A673 (cell line): Measurements from ENCODE around the gene PTPN1.
"Not testable (repeated sequence)": the region's sequence is repeated elsewhere in the genome, so short reads cannot be mapped to it uniquely, and the experiment has no call there.

Experiments used
- EZH2 ChIP-seq: fragments of 200-600 bp; sonication (generic); IDR thresholded peaks from 2 replicates; pipeline ENCODE4 v1.6.1; 2017; ENCODE audit warnings: borderline replicate concordance, low read depth, mild to moderate bottlenecking, mixed read lengths, antibody characterized with exemption, low read length; ENCODE audit not compliant: poor library complexity, severe bottlenecking
- TF ChIP-seq, protein P1 (sequence below): fragments of 300-800, 200-600 bp; sonication (generic); conservative IDR thresholded peaks from 2 replicates; pipeline ENCODE4 v1.5.1; 2017; ENCODE audit warnings: low read depth, mild to moderate bottlenecking, antibody characterized with exemption, low read length, moderate library complexity, mixed read lengths

DNA sequence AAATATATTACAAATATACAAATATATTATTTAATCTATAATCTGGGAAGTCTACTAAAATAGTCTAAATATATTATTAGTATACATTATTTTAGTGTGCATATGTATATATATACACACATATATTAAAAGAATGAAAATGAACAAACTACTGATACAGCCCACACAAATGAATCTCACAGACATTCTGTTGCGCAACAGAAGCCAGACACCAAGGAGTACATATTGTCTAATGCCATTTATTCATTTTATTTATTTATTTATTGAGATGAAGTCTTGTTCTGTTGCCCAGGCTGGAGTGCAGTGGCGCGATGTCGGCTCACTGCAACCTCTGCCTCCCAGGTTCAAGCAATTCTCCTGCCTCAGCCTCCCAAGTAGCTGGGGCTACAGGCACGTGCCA is 35.8 kb upstream of the PTPN1 start:
- TF ChIP-seq, protein P1, sequence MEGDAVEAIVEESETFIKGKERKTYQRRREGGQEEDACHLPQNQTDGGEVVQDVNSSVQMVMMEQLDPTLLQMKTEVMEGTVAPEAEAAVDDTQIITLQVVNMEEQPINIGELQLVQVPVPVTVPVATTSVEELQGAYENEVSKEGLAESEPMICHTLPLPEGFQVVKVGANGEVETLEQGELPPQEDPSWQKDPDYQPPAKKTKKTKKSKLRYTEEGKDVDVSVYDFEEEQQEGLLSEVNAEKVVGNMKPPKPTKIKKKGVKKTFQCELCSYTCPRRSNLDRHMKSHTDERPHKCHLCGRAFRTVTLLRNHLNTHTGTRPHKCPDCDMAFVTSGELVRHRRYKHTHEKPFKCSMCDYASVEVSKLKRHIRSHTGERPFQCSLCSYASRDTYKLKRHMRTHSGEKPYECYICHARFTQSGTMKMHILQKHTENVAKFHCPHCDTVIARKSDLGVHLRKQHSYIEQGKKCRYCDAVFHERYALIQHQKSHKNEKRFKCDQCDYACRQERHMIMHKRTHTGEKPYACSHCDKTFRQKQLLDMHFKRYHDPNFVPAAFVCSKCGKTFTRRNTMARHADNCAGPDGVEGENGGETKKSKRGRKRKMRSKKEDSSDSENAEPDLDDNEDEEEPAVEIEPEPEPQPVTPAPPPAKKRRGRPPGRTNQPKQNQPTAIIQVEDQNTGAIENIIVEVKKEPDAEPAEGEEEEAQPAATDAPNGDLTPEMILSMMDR, result not testable (repeated sequence)
- TF ChIP-seq EZH2, result not testable (repeated sequence)
